ENCODE measurements around the gene KCNC4.

GRCh38 chr1:110189181-110189580, 20.9 kb upstream of the KCNC4 start:
- TF ChIP-seq CTCF (IDR thresholded peaks at IDR 0.05) (no peak), POLR2A (IDR thresholded peaks at IDR 0.05) (no peak)

Data from testis (tissue), 2 donors.